Measurements from ENCODE around the gene KLHDC7A.

Gene KLHDC7A

DNA sequence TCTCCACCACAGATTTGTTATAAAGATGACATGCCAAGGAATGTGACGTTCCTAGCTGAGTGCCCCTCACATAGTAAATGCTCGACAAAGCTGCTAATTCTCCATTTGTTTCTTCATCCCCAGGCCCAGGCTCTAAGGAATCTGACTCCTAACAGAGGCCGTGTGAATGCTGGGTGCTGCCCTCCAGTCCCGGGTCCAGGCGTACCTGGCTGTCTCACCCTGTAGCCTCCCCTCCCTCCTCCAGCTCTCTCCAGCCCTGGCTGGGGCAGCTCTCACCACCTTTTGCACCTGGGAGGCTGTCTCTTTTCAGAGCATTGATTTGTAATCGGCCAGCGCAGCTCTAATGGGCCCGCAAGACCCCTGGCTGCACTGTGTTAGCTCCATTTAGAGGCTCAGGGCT, 11.2 kb upstream of the KLHDC7A start:
- DNase-seq (ENCODE audit: low read depth): no peak
- no peak overlapping the region for H3K4me3 ChIP-seq (ENCODE audit: low read depth, low read length)

DNA sequence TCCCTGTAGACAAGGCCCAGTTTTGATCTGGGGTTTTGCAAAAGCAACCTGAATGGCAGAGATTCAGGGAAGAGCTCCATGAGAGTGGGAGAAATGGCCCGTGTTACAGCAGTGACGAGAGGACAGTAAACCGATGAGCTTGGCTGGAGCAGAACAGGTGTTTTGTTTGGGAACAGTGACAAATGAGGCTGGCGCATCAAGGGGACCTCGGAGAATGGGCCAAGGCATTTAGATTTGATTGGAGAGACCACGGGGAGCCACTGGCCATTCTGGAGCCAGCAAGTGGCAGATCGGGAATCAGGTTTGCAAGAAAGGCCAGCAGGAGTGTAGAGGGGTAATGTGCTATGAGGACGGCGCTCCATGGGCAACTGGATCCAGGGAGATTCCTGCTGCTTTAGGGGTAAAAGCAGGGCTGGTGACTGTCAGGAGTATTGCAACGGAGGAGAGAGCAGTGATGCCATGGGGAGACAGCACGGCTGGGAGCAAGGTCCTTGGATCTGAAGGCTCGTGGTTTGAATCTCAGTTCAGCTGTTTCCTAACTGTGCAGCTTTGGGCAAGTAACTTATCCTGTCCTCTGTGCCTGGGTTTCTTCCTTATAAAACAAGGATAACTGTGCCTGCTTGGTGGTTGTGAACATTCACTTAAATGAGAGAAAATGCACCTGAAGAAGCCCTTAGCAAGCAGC, 9.9 kb upstream of the KLHDC7A start:
- DNase-seq (ENCODE audit: low read depth): no peak
- no peak overlapping the region for H3K4me3 ChIP-seq (ENCODE audit: low read depth, low read length)

DNA sequence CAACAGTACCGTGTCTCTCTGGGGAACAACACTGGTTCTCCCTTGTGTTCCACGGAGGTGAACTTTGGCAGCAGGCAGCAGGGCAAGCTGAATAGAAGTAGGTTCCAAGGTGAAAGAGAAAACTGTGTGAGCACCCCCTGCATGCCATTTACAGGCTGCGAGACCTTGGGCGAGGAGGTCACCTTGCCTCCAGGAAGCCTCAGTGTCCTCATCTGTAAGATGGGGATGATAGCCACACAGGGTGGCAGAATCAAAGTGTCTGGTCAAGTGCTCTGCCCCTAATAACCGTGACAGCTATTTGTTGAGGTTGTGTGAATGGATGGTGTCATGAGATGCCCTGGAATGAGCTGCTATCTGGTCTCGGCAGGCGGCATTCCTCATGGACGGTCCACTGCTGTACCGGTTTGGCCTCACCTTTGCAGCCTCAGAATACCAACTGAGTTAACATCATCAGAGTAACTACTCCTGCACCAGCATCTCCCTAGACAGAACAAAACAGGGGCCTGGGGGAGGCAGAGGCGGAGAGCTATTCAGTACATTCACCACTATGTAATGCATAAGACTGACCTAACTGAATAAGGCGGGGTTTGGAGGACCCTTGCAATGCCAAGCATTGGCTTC, 7.4 kb upstream of the KLHDC7A start:
- no peak overlapping the region for H3K4me3 ChIP-seq (ENCODE audit: low read depth, low read length)
- DNase-seq (ENCODE audit: low read depth): no peak

DNA sequence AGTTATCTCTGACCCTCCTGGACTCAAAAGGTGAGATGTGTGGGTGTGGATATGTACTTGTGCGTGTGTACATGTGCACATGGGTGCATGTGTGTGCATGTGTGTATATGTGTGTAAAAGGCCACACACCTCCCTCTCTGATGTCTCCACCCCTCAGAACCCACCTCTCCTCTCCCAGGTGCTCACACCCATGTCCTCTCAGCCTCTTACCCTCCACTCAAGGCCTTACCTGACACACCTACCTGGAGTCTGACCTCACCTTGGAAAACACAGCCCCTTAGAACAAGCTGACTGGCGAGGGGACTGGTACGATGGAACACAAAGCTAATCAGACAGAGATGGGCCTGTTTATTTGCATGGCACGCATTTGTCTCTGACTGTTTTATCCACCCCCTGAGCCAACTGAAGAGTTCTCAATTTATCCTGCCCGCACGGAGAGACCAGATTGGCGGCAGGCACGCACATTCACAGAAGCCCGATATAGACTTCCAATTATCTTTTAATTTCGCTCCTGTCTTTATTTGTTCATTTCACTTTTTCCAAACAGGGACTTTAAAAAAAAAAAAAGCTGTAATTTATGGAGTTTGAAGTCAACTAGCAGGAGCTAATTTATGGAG, 6.1 kb upstream of the KLHDC7A start:
- no peak for DNase-seq (ENCODE audit: low read depth)
- H3K4me3 ChIP-seq (ENCODE audit: low read depth, low read length): no peak overlapping the region

DNA sequence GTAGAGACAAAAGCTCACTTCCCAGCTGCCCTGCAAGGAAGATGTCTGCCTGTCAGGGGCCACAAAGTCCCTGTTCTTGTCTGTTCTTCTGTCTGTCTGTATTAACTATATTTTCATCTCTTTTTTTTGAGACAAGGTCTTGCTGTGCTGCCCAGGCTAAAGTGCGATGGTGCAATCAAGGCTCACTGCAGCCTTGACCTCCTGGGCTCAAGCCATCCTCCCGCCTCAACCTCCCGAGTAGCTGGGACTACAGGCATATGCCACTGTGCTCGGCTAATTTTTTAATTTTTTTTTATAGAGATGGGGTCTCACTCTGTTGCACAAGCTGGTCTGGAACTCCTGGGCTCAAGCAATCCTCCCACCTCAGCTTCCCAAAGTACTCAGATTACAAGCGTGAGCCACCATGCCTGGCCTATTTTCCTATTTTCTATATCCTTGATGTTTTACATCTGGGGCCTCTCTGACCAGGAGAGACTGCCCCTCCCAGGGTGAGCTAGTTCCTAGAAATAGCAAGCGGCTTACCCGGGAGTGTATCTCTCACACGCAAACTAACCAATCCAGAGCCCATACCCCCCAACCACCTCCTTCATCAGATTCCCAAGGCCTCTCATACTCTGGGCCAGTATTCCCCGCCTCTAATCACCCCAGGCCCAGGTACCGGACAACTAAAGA, 5.4 kb upstream of the KLHDC7A start:
- no peak for DNase-seq (ENCODE audit: low read depth)
- H3K4me3 ChIP-seq (ENCODE audit: low read depth, low read length): no peak overlapping the region

DNA sequence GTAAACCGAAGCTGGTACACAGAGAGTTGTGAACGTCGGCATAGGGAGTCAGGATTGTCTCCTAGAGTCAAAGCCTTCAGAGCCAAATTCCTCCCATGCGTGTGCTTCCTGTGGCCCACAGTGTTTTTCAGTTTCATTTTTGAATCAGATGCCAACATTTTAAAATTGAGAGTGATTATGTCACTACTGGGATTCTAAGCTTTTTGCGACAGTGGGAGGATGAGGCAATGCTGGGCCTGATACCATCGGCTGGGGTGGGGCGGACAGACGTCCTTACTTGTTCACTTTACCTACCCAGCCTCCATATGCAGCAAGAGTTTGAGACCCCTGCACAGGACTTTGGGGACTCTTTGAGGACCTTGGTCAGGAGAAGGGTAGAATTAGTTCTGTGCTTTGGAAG, 1.3 kb upstream of the KLHDC7A start:
- no peak overlapping the region for H3K4me3 ChIP-seq (ENCODE audit: low read depth, low read length)
- DNase-seq (ENCODE audit: low read depth): no peak

DNA sequence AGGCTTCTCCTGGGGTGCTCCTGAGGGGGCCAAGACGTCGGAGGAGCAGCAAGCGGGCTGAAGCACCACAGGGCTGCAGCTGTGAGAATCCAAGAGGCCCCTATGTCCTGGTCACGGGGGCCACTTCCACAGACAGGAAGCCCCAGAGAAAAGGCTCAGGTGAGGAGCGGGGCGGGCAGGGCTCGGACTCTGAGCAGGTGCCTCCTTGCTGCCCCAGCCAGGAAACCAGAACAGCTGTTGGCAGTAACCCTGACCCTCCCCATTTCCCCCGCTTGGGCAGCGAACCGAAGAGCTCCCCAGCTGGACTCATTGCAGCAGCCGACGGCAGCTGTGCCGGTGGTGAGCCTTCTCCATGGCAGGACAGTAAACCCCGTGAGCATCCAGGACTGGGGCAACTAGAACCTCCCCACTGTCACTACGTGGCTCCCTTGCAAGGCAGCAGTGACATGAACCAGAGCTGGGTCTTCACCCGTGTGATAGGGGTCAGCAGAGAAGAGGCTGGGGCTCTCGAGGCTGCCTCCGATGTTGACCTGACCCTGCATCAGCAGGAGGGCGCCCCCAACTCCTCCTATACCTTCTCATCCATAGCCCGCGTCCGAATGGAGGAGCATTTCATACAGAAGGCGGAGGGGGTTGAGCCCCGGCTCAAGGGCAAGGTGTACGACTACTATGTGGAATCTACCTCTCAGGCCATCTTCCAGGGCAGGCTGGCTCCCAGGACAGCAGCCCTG, 625 bp downstream of the KLHDC7A start:
- no peak overlapping the region for H3K4me3 ChIP-seq (ENCODE audit: low read depth, low read length)
- no peak for DNase-seq (ENCODE audit: low read depth)

DNA sequence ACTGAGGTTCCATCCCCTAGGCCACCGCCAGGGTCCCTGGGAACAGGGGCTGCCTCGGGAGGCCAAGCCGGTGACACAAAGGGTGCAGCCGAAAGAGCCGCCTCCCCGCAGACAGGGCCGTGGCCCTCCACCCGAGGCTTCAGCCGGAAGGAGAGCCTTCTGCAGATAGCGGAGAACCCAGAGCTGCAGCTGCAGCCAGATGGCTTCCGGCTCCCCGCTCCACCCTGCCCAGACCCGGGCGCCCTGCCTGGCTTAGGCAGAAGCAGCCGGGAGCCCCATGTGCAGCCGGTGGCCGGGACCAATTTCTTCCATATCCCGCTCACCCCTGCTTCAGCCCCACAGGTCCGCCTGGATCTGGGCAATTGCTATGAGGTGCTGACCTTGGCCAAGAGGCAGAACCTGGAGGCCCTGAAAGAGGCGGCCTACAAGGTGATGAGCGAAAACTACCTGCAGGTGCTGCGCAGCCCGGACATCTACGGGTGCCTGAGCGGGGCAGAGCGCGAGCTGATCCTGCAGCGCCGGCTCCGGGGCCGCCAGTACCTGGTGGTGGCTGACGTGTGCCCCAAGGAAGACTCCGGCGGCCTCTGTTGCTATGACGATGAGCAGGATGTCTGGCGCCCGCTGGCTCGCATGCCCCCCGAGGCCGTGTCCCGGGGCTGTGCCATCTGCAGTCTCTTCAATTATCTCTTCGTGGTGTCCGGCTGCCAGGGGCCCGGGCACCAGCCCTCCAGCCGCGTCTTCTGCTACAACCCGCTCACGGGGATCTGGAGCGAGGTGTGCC, 1.4 kb downstream of the KLHDC7A start:
- no peak for DNase-seq (ENCODE audit: low read depth)
- H3K4me3 ChIP-seq (ENCODE audit: low read depth, low read length): no peak overlapping the region

DNA sequence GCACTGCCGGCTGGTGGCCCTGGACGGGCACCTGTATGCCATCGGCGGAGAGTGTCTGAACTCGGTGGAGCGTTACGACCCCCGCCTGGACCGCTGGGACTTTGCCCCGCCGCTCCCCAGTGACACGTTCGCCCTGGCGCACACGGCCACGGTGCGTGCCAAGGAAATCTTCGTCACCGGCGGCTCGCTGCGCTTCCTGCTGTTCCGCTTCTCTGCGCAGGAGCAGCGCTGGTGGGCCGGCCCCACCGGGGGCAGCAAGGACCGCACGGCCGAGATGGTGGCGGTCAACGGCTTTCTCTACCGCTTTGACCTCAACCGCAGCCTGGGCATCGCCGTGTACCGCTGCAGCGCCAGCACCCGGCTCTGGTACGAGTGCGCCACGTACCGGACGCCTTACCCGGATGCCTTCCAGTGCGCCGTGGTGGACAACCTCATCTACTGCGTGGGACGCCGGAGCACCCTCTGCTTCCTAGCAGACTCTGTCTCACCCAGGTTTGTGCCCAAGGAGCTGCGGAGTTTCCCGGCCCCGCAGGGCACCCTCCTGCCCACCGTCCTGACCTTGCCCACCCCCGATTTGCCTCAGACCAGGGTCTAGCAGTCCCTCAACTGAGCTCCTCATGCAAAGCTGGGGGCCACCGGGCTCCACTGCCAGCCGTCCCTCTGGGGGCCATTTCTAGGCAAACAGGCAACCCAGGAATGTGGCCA, 2.1 kb downstream of the KLHDC7A start:
- no peak overlapping the region for H3K4me3 ChIP-seq (ENCODE audit: low read depth, low read length)
- DNase-seq (ENCODE audit: low read depth): no peak

DNA sequence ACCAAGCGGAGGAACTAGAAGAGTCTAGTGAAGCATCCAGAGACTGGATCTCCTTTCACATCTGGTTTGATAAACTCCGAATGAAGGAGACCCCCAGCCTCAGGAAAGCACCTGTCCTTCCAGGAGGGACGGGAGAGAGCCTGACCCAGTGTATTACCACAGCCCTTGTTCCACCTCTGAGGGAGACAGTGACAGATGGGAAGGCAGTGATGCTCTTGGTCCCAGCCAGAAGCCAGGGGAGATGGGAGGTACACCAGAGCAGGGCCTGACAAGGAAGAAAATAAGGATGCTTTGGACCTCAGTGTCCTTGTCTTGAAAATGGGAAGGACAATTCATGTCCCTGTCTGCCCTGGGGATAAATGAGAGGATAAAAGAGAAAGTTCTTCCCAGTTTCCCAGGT, 3.5 kb downstream of the KLHDC7A start:
- DNase-seq (ENCODE audit: low read depth): no peak
- H3K4me3 ChIP-seq (ENCODE audit: low read depth, low read length): no peak overlapping the region

DNA sequence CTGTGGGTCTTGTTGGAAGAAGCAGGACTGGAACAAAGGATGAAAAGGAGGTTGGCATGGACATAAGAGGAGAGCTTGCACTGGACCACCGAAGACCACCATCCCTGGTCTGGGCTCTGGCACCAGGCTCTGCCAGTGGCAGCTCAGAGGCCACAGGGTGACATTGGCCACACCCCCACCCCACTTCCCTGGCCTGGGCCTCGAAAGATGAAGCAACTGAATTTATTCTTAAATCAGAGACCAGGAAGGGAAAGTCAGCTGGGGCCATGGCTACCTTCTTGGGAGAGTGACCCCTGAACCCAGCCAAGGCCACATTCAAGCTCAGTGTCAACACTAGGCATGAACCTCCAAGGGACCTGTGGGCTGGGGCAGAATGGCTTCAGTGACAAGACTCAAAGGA, 4.0 kb downstream of the KLHDC7A start:
- DNase-seq (ENCODE audit: low read depth): no peak
- H3K4me3 ChIP-seq (ENCODE audit: low read depth, low read length): no peak overlapping the region

DNA sequence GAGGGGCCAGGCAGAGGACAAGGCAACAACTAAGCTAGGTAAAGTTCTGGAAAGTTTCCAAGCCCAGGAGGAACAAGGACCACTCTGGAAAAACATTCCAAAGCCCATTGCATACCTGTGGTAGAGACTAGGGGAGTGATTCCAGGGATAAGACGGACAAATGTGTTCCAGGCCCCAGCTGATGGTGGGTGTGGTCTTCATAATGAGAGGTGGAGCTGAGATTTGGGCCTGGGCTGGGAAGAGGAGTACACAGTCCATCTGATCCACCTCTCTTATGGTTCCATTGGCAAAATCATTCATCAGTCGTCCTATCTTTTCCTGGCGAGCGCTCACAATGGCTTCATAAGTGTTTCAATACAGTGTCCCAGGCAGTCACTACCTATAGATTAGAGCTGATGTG, 4.5 kb downstream of the KLHDC7A start:
- DNase-seq (ENCODE audit: low read depth): no peak
- no peak overlapping the region for H3K4me3 ChIP-seq (ENCODE audit: low read depth, low read length)

DNA sequence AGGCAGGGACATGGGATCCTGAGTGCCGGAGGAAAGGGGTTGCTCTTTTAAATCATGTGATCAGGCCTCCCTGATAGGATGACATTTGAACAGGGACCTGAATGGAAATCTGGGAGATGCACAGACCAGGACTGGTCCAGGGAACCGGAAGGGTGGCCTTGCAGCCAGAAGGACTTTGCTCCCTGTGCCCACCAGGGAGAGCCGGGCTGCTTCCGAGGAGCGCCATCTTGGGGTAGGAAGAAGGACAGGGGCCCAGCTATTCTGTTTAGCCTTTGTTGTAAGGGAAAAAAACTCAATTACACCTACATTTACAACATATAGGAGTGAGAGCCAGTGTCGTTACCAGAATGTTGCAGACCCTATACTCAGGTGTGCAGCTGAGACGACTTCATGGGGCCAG, 5.5 kb downstream of the KLHDC7A start:
- DNase-seq (ENCODE audit: low read depth): no peak
- no peak overlapping the region for H3K4me3 ChIP-seq (ENCODE audit: low read depth, low read length)

DNA sequence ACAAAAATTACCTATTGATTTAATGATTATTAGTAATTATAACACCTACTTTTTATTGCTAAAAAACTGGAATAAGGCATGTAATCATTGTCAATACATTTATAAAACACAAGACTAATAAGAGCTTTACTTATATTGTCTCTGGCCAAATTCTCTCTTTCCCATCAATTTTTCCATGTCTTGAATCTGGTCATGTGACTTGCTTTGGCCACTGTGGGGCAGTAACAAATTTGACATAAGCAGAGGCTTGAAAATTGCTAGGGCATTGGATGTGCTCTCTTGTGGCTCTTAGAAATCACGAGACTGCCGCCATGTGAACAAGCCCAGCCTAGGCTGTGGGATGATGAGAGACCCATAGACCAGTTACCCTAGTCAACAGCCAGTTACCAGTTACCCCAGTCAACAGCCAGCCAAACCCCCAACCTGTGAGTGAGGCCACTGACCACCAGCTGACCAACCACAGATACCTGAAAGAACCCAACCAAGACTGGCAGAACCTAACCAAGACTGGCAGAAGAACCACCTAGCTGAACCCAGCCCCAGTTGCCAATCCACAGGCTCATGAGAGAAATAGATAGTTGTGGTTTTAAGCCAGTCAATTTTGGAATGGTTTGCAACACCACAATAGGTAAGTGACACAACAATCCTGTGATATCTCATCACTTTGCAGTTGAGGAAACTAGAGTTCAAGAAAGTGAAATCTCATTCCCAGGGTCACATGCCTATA, 8.8 kb downstream of the KLHDC7A start:
- no peak overlapping the region for H3K4me3 ChIP-seq (ENCODE audit: low read depth, low read length)
- DNase-seq (ENCODE audit: low read depth): no peak

DNA sequence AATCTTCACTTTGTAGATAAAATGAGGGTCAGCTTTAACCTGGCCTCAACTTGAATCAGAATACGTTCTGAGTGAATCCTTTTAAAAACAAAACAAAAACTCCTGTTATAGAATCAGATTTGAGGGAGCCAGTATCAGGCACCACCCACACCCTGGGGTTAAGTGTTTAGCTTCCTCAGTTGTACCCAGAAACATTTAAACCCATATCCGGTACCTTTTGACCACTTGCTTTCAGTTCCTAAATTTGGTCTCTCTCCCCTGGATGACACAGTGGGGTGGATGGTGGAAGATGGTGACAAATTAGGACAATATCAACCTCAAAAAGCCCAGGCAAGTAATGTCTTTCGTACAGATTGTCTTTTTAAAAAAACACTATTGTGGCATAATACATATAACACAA, 10.4 kb downstream of the KLHDC7A start:
- no peak for DNase-seq (ENCODE audit: low read depth)
- no peak overlapping the region for H3K4me3 ChIP-seq (ENCODE audit: low read depth, low read length)

DNA sequence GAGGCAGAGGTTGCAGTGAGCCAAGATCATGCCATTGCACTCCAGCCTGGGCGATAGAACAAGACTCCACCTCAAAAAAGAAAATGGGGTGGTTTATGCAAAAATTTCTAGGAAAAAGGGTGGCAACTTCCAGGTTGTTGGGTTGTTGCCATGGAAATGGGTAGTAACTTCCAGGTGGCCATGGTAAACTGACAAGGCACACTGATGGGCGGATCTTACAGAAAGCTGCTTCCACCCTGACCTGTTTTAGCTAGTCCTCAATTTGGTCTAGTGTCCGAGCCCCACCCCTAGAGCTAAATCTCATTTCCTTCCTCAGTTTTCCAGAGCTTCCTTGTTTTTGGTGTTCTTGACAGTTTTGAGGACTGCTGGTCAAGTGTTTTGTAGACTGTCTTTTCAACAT, 13.6 kb downstream of the KLHDC7A start:
- H3K4me3 ChIP-seq (ENCODE audit: low read depth, low read length): no peak overlapping the region
- DNase-seq (ENCODE audit: low read depth): no peak

DNA sequence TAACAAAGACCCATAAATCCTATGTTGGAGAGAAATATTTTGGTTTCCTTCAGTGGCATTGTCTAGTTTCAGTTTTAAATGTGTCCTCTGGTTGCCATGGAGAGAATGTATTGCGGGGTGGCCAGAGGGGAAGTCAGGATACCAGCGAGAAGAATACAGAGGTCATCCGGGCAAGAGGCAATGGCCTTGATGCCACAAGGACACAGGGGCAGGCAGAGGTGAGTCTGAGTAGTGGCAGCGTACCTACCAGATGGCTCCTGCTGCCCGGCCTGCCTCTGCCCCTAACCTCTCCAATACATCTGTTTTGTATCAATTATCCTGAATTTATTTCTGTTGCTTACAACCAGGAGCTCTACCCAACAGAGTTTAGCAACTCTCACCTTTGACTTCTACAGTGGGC, 14.9 kb downstream of the KLHDC7A start:
- no peak overlapping the region for H3K4me3 ChIP-seq (ENCODE audit: low read depth, low read length)
- DNase-seq (ENCODE audit: low read depth): no peak

DNA sequence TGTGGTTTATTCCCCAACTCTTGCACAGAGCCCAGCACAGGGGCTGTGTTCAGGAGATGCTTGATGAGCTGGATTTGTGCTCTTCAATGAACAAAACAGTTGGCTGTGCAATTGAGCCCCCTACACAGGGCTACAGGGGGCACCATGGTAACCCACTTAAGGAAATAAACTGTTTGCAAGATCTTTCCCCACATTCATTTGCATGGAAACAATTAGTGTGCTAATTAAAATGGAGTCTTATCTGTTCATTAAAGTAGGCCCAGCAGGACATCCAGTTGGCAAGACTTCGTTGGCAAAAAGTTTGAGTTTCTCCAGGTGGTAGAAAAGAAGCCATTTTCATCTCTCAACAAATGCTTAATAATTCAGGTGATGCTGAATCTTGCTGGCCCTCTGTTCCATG, 15.3 kb downstream of the KLHDC7A start:
- H3K4me3 ChIP-seq (ENCODE audit: low read depth, low read length): no peak overlapping the region

More for the DNA sequence above, 15.3 kb downstream of the KLHDC7A start:
- no peak for DNase-seq (ENCODE audit: low read depth)
